Measurements from ENCODE around the gene MEF2D. TPM values are rescaled to one million over a fixed set of nuclear protein-coding genes. Genes with fewer than 3 reads are reported as not detected.

MEF2D gene
- total RNA-seq, 4 donors from 2014 or later = 26.4 to 80.6 (median 32.0) TPM

DNA sequence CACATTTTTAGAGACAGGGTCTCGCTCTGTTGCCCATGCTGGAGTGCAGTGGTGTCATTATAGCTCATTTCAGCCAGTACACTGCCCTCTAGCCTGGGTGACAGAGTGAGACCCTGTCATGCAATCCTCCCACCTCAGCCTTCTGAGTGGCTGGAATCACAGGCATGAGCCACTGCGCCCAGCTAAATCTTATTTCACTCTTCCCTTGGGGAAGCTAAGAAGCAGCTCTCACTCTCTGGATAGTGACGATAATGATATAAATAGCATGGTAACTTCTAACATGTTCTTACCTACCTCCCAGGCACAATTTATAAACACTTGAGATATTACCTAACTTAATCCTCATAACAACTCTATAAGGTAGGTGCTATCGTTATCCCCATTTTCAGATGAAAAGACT, 46.9 kb upstream of the MEF2D start:
- H3K9me3 ChIP-seq = no peaks in the 10 kb centered on the region
- intact Hi-C loops (cut with DNase I) = no loop called here
- H3K27ac ChIP-seq = no peak overlapping the region
- TF ChIP-seq, protein P1, sequence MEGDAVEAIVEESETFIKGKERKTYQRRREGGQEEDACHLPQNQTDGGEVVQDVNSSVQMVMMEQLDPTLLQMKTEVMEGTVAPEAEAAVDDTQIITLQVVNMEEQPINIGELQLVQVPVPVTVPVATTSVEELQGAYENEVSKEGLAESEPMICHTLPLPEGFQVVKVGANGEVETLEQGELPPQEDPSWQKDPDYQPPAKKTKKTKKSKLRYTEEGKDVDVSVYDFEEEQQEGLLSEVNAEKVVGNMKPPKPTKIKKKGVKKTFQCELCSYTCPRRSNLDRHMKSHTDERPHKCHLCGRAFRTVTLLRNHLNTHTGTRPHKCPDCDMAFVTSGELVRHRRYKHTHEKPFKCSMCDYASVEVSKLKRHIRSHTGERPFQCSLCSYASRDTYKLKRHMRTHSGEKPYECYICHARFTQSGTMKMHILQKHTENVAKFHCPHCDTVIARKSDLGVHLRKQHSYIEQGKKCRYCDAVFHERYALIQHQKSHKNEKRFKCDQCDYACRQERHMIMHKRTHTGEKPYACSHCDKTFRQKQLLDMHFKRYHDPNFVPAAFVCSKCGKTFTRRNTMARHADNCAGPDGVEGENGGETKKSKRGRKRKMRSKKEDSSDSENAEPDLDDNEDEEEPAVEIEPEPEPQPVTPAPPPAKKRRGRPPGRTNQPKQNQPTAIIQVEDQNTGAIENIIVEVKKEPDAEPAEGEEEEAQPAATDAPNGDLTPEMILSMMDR (IDR thresholded peaks at IDR 0.05) = no peak
- no peak overlapping the region for H3K4me3 ChIP-seq (replicated peaks in 1 of 3)
- no peaks in the 10 kb centered on the region for H3K27me3 ChIP-seq
- WGBS, 2 donors = 97 to 98% methylated on average over 4 of the region's 4 CpGs
- DNase-seq = no peak
- no peaks in the 10 kb centered on the region for H3K4me1 ChIP-seq
- no peaks in the 10 kb centered on the region for H3K36me3 ChIP-seq

DNA sequence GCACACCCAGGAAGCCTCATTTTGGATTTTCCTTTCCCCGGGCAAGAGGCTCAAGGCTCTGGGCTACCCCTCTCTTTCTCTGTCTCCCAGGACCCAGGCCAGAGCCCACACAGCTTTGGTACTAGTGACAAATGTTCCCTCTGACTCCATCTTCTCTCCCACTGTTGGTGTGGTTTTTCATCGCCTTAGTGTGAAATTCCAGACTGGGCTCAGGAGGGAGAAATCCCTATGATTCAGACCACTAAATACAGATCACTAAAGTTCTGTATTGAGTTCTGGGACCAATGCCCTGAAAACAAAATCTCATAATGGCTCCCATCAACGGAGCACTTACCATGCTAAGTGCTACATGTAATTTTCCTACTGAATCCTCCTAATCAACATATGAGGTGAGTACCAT, 45.7 kb upstream of the MEF2D start:
- no peaks in the 10 kb centered on the region for H3K36me3 ChIP-seq
- H3K27ac ChIP-seq = no peak overlapping the region
- intact Hi-C loops (cut with DNase I) = no loop called here
- no peak for DNase-seq
- H3K9me3 ChIP-seq = no peaks in the 10 kb centered on the region
- no peaks in the 10 kb centered on the region for H3K4me1 ChIP-seq
- WGBS, 2 donors = 98% methylated on average over 3 of the region's 3 CpGs
- H3K4me3 ChIP-seq (replicated peaks in 1 of 3) = no peak overlapping the region
- no peaks in the 10 kb centered on the region for H3K27me3 ChIP-seq
- TF ChIP-seq POLR2A (IDR thresholded peaks at IDR 0.05) = no peak
- TF ChIP-seq, protein P1 (IDR thresholded peaks at IDR 0.05) = no peak

DNA sequence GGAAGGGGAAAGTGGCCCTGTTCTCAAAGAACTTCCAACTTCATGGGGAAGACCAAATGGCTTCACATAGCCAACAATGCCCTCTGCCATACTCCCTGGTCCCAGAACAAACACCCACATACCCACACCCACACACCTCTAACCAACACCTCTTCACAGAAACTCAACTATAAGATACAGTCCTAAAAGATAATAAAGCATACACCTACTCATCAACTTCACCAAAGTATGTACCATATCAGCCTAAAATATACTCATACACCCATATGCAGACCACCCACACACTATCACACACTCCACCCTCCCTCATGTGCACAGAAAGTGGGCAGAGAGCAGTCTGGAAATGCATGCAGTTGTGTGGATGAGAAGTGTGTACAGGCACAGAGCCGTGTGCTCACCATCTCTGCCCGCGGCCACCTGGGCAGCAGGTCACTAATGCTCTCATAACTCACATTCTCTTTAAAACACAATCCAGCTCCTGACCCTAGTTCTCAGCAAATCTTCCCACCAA, 44.1 kb upstream of the MEF2D start:
- H3K27ac ChIP-seq = no peak overlapping the region
- intact Hi-C loops (cut with DNase I) = no loop called here
- no peaks in the 10 kb centered on the region for H3K4me1 ChIP-seq
- H3K36me3 ChIP-seq = no peaks in the 10 kb centered on the region
- H3K27me3 ChIP-seq = no peaks in the 10 kb centered on the region
- H3K4me3 ChIP-seq (replicated peaks in 1 of 3) = no peak overlapping the region
- H3K9me3 ChIP-seq = no peaks in the 10 kb centered on the region
- 97 to 98% methylated on average over 3 of the region's 3 CpGs for WGBS, 2 donors
- TF ChIP-seq POLR2A (IDR thresholded peaks at IDR 0.05) = no peak
- TF ChIP-seq, protein P1 (IDR thresholded peaks at IDR 0.05) = no peak
- no peak for DNase-seq

DNA sequence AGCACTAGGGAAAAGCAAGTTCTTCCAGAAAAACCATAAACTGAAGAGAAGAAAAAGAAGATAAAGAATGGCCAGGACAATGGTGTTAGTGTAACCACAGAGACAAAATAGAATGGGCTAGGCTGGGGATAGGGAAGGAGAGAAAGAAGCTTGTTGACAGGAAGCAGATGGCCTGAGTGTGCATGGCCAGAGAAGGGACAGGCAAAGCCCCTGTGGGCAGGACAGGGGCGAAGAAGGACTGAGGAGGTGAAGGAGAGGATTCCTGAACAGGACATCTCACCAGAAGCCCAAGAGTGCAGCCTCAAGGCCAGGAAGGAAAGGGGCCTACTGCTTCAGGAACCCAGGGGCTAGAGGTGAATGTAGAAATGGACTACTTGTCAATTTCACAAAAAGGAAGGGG, 42.5 kb upstream of the MEF2D start:
- Histone ChIP-seq H3K9me3 (no peaks in the 10 kb centered on the region), H3K27me3 (no peaks in the 10 kb centered on the region), H3K4me3 (replicated peaks in 1 of 3) (no peak overlapping the region), H3K36me3 (no peaks in the 10 kb centered on the region), H3K4me1 (no peaks in the 10 kb centered on the region), H3K27ac (no peak overlapping the region)
- intact Hi-C loops (cut with DNase I) = no loop called here
- no peak for DNase-seq
- WGBS, 2 donors = 89 to 97% methylated on average over 1 of the region's 1 CpG
- TF ChIP-seq, protein P1 (IDR thresholded peaks at IDR 0.05) = no peak

DNA sequence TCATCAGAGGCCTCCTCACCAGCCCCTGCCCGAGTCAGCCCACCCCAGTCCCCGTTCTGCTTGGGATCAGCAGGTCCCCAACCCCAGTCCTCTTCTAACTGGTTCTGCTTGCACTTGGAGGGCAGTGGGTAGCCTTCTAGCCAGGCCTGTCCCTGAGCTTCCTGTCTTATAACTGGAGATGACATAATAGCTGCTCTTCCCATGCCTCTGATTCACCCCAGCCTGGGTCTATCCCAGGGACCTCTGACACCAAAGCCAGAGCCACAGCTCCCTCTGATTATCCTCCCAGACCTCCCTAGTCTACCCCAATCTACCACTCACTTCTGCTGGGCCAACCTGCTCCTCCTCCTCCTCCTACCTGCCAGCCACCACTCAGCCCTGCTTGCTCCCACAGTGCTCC, 40.4 kb upstream of the MEF2D start:
- Histone ChIP-seq H3K9me3 (no peaks in the 10 kb centered on the region), H3K4me3 (replicated peaks in 1 of 3) (no peak overlapping the region), H3K27me3 (no peaks in the 10 kb centered on the region), H3K4me1 (no peaks in the 10 kb centered on the region), H3K27ac (no peak overlapping the region), H3K36me3 (no peaks in the 10 kb centered on the region)
- intact Hi-C loops (cut with DNase I) = no loop called here
- 90 to 100% methylated on average over 2 of the region's 2 CpGs for WGBS, 2 donors
- TF ChIP-seq, protein P1 (IDR thresholded peaks at IDR 0.05) = no peak
- no peak for TF ChIP-seq POLR2A (IDR thresholded peaks at IDR 0.05)
- no peak for DNase-seq
